HG02870 (cell line): ENCODE data around the gene MAFG.
A peak's percentile ranks its signal among the peaks of the same experiment; 100 is the strongest.

ENCODE experiments used
- ATAC-seq: cut with Tn5 transposase; IDR thresholded peaks from one replicate; pipeline ENCODE4 v1.9.1; 2021; ENCODE audit warnings: mild to moderate bottlenecking, moderate library complexity; ENCODE audit not compliant: unreplicated experiment

The MAFG gene

DNA sequence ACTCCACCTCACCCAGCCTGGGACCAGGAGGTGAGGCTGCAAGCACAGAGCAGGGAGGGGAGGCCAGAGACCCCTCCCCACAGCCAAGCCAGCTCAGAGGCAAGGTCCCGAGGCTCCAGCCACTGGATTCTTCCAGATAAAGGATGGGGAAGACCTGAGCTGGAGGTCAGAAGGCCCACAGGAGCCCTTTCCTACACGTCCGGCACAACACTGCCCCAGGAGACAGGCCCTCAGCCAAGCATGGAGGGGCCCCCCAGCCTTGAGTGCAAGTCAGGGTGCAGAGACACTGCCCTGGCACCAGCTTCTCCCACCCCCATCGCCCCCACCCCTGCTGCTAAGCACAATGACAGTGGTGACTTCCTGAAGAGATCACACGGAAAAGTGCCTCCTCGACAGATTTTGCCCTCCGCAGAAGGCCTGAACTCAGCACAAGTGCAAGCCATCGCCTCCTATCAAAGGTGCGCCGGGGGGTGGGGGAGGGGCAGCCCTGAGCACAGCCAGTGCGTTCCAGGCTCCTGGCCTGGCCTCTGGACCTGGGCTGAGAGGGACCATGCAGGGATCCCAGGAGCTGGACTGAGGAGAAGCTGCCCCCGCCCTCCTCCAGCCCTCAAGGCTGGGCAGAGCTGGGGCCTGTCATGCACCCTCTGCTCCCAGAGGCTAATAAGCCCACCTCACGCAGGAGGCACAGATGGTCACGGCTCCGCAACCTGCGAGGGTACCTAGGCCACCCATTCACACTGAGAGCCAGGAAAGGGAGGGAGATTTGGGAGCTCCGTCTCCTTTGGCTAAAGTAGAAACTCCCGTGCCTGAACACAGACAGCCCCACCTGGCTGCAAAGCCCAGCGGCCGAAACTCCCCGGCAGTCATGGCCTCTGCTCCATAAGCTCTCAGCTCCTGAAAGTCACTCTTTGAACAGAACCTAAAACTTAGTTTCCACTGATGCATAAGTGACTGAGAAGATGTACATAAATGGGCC is 2.7 kb downstream of the MAFG start:
- no peak for ATAC-seq

DNA sequence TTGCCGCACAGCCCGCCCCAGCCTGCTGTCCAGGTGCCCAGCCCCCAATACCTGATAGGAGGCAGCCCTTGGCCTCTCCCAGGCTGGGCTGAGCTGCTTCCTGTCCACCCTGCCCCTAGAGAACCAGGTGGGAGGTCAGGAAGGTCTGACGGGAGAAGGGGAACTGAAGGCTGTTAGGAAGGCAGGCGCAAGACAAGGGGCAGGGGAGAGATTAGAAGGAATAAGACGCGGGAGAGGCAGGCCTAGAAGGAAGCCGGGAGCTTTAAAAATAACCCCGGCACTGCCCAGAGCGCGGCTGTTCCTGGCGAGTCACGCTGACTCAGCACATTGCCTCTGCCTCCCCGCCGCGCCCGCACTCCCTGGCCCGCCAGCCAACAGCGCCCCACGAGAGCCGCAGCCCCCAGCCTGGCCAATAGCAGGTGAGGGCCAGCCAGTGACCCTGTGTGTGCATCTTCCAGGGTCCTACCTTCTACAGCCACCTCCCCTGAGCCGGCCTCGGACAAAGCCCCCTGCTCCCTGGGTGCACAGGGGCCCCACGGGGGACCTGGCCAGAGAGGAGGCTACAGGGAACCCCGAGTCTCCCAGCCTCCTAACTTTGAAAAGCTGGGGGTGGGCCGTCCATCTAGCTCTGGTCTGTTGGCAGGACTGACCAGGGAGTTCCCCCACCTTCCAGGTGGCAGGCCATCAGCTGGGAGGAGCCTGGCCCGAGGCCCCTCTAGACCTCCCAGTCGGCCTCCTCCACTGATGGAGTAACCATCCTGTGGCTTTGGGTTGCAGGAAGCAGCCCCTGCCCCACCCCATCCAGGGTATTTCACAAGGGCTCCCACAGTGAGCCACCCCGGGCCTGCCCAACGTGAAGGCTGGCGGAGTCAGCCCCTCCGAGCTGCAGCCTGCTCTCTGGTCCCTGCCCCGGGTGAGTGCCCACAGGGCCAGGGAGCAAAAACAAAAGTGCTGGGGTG is 4.0 kb downstream of the MAFG start:
- no peak for ATAC-seq

DNA sequence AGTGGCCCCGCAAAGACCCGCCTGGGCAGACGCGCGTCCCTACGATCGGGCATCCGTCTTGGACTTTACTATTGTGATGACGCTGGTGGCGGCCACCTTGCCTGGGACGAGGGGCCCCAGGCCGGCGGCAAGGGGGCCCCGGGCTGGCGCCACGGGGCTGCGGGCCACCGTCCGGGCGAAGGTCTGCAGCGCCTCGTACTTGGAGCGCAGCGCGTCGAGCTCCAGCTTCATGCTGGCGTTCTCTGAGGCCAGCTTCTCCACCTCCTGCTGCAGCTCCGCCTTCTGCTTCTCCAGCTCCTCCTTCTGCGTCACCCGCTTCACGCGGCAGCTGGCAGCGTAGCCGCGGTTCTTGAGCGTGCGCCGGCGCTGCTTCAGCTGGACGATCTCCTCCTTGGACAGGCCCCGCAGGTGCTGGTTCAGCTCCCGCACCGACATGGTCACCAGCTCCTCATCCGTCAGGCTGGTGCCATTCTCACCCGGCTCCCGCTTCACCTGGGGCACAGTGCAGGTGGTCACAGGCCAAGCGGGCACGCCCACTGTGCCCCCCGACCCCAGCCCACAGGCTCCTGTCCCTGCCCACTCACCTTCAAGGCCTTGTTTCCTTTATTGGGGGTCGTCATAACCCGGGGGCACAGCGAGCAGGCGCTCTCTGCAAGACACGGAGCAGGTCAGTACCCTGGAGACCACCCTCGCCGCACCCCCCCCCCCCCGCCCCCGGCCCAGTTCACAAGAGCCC is 4.8 kb downstream of the MAFG start:
- ATAC-seq: no peak

- ATAC-seq: no peak
Measured at GRCh38 chr17:81921996-81922565, 5.5 kb downstream of the MAFG start.

- ATAC-seq: no peak
Measured at GRCh38 chr17:81921537-81921862, 6.0 kb downstream of the MAFG start.

GRCh38 chr17:81920612-81921536 is 6.7 kb downstream of the MAFG start:
- no peak for ATAC-seq

- ATAC-seq: no peak
Measured at GRCh38 chr17:81918832-81919545, 8.5 kb downstream of the MAFG start.

GRCh38 chr17:81918333-81918669 is 9.2 kb downstream of the MAFG start:
- peak; percentile 7 for ATAC-seq

- ATAC-seq: peak; percentile 54
Measured at GRCh38 chr17:81917565-81918332, 9.8 kb downstream of the MAFG start, which contains the start of gene SIRT7. Gene SIRT7, minus strand, starts transcription at chr17:81918176. Its CDS starts 45 bp downstream, at chr17:81918131.

DNA sequence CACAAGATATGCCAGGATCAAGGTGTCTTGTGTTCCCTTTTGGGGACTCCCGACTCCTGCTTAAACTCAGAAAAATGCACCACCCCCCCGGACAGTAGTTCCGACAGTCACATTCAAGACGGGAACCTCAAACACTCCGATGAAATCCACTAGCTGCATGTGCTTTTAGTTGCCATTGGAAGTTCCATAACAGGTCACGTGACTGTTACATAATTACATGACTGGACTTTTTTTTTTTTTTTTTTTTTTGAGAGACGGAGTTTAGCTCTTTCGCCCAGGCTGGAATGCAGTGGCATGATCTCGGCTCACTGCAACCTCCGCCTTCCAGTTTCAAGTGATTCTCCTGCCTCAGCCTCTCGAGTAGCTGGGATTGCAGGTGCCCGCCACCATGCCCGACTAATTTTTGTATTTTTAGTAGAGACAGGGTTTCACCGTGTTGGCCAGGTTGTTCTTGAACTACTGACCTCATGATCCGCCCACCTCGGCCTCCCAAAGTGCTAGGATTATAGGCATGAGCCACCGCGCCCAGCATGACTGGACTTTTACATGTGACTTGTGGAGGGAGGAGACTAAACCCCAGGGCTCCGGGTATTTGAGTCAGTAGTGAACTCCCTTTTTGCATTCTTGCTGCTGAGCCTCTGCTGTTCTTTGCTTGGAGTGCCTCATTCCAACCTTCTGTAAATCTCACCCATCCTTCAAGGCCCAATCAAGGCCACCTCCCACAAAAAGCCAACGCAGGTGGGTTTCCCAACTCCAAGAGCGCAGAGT is 11.1 kb downstream of the MAFG start:
- ATAC-seq: no peak

- no peak for ATAC-seq
Measured at GRCh38 chr17:81915331-81915730, 12.2 kb downstream of the MAFG start.

GRCh38 chr17:81914103-81914850 is 13.3 kb downstream of the MAFG start:
- ATAC-seq: no peak

DNA sequence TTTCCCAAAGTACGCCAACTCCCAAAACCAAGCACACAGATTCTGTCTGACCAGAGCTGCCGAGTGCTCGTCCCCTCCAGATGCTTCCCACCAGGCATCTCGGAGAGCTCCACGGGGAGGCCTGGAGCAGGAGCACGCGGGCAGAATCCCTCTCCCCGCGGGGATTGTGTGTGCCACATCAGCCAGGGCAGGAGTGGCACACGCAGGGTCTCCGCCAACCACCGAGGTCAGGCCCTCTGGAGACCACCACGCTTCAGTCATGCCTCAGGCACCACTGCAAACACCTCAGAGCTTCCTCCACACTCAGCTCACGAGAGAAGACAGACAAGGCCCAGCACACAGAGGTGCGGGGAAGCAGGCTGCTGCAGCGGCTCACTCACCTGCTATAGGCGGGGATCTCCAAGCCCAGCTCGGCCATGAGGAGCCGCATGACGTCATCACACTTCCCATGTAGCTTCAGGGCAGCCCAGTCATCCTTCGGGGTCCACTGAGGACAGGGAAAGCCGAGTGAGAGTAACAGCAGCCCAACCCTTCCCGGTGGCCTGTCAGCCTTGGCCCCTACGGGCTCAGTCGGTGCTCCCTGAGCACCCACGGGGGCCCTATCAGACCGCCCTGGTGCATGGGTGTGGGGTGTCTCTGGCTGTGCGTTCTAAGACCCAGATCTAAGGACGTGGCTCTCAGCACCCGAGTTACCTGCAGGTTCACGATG is 14.0 kb downstream of the MAFG start:
- ATAC-seq: no peak

- no peak for ATAC-seq
Measured at GRCh38 chr17:81912441-81913309, 14.9 kb downstream of the MAFG start.

- no peak for ATAC-seq
Measured at GRCh38 chr17:81911969-81912368, 15.6 kb downstream of the MAFG start.
